Measurements from ENCODE around the gene MRPL34.

MRPL34 gene

DNA sequence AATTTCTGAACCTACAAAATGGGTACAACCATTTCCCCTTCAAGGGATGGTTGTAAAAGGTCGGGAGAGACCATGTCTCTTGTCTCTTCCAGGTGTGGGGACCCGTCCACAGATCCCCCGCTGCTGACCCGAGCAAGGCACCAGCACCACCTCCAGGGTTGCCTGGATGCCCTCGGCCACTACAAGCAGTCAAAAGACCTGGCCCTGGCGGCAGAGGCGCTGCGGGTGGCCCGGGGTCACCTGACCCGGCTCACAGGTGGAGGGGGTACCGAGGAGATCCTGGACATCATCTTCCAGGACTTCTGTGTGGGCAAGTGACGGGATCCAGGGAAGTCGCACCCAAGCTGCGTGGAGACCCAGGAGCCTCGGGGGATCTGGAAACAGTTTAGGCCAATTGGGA is 35.7 kb downstream of the MRPL34 start:
- no peak for DNase-seq (ENCODE audit: low read depth)

DNA sequence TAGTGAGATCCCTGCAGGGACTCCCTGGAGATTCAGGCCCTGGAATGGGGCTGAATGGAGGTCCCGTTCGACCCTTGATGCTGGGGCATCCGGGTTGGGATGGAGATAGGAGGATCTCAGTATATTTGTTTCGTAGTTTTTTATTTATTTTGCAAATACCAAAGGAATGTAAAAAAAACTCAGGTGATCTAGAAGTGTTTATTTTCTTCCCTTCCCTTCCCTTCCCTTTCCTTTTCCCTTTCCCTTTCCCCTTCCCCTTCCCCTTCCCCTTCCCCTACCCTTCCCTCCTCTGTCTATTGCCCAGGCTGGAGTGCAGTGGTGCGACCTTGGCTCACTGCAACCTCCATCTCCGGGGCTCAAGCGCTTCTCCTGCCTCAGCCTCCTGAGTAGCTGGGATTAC is 36.2 kb downstream of the MRPL34 start:
- DNase-seq (ENCODE audit: low read depth): no peak

GRCh38 chr19:17346109-17346671 is 40.5 kb downstream of the MRPL34 start:
- DNase-seq (ENCODE audit: low read depth): peak; percentile 53

DNA sequence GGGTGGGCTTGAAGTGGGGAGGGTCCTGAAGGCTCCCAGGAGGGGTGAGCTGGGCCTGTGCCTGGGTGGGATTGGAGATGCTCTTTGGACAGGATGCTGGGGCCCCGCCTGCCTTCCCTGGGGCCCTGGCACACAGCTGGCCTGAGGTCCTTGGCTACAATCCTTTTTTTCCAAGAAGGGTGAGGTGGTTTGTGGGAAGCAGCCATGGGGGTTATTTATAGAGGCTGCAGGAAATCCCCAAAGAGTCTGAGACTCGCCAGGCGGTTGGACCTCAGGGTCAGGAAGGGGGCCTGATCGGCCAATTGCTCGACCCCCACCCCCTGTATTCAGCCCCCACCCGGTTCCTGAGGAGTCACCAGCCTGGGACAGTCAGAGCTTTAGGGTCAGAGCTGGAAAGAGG is 41.7 kb downstream of the MRPL34 start:
- no peak for DNase-seq (ENCODE audit: low read depth)

GRCh38 chr19:17347877-17348276 is 42.2 kb downstream of the MRPL34 start:
- DNase-seq (ENCODE audit: low read depth): no peak

GRCh38 chr19:17348700-17349099 is 43.0 kb downstream of the MRPL34 start:
- no peak for DNase-seq (ENCODE audit: low read depth)

DNA sequence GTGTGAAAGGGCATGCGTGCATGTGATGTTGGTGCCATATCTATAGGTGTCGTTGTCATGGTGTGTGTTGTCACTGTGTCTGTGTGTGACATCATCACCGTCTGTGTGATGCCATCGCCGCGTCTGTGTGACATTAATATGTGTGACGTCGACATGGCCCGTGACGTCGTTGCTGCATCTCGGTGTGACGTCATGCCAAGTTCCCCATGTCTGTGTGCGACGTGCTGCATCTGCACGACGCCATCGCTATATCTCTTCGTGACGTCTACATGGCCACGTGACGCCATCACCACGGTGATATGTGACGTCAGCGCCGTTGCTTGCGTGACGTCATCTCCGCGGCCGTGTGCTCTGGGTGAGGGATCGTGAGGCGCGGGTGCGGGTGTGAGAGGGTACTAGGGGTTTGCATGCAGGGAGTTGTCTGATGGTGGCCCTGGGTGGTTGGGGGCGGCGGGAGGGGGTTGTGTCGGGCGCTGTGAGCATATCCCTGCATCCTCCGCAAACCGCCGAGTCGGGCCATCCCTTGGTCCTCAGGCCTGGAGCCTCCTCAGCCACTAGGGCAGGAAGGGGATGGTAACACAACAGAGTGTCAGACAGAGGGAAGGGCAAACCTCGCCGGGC is 46.3 kb downstream of the MRPL34 start:
- DNase-seq (ENCODE audit: low read depth): no peak

- DNase-seq (ENCODE audit: low read depth): no peak
These were observed 47.1 kb downstream of the MRPL34 start for GRCh38 chr19:17352608-17353280.

GRCh38 chr19:17353386-17353785 is 47.7 kb downstream of the MRPL34 start:
- DNase-seq (ENCODE audit: low read depth): no peak
